H1 (cell line): ENCODE results near the gene TWF2. TPM values are rescaled to one million over a fixed set of nuclear protein-coding genes. Genes with fewer than 3 reads are reported as not detected.

Experiments used
- polyA plus RNA-seq, 7 experiments: library from polyadenylated mRNA; depleted of rRNA in 3 of 7; stranded (reverse) in 5 of 7; unstranded in 2 of 7; fragments of >200 nt in 5 of 7; fragments of 200-250 nt in 2 of 7; gene quantifications; 1 replicate in 5 of 7; 2 replicates in 1 of 7; 4 replicates in 1 of 7; pipeline versions ENCODE4 v1.2.1 to v1.2.3, GENCODE V29; 2011 to 2013; ENCODE audit warnings: missing spikeins in 2 of 7, mixed read lengths in 2 of 7
- total RNA-seq: library from RNA; stranded (reverse); fragmentation: NEBNext Ultra II Directional; extraction: Animal tissue kit (Norgen Biotek cat#: 25700); gene quantifications from 2 replicates; pipeline ENCODE4 v1.2.1, GENCODE V29; 2021
- TF ChIP-seq, protein P1 (sequence below): fragments of 300-600 bp; sonication (generic); IDR thresholded peaks from 2 replicates; pipeline ENCODE4 v1.7.1; 2012; ENCODE audit warnings: low read length, moderate library complexity, mild to moderate bottlenecking, inconsistent platforms; ENCODE audit not compliant: insufficient replicate concordance

The TWF2 gene
- total and polyA plus RNA-seq, 2 of the 8 experiments (the other 6 are each of a cell fraction or from before 2014, with no cell fraction given): 65.2 to 90.4 TPM

DNA sequence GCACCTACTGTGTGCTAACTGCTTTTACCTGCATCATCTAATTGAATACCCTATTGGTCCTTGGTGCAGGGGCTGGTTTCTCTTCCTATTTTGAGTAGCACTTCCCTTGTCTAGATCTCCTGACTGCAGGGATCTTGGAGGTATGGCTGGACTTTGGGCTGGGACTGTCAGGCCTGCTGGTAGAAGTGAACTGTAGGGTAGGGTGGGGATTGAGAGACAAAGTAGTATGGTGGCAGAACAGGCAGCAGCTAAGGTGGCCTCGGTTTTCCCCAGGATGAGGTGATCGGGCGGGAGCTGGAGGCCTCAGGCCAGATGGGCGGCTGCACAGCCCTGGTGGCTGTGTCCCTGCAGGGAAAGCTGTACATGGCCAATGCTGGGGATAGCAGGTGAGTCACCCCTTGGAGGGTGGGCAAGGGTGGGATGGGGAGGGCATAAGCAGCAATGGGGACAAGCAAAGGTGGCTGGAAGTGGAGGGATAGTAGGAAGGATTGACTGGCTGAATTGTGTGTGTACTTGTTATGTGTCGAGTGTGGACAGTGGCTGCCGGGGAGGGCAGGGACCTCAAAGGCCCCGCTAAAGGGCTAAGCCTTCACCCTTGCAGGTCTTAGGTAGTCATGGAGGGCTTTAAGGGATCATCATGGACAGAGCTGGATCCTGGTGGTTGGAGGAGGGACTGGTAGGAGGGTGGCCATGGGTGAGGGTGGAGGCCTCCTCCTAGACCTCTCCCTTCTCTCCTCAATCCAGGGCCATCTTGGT, 8.6 kb upstream of the TWF2 start (continued):
- TF ChIP-seq, protein P1, sequence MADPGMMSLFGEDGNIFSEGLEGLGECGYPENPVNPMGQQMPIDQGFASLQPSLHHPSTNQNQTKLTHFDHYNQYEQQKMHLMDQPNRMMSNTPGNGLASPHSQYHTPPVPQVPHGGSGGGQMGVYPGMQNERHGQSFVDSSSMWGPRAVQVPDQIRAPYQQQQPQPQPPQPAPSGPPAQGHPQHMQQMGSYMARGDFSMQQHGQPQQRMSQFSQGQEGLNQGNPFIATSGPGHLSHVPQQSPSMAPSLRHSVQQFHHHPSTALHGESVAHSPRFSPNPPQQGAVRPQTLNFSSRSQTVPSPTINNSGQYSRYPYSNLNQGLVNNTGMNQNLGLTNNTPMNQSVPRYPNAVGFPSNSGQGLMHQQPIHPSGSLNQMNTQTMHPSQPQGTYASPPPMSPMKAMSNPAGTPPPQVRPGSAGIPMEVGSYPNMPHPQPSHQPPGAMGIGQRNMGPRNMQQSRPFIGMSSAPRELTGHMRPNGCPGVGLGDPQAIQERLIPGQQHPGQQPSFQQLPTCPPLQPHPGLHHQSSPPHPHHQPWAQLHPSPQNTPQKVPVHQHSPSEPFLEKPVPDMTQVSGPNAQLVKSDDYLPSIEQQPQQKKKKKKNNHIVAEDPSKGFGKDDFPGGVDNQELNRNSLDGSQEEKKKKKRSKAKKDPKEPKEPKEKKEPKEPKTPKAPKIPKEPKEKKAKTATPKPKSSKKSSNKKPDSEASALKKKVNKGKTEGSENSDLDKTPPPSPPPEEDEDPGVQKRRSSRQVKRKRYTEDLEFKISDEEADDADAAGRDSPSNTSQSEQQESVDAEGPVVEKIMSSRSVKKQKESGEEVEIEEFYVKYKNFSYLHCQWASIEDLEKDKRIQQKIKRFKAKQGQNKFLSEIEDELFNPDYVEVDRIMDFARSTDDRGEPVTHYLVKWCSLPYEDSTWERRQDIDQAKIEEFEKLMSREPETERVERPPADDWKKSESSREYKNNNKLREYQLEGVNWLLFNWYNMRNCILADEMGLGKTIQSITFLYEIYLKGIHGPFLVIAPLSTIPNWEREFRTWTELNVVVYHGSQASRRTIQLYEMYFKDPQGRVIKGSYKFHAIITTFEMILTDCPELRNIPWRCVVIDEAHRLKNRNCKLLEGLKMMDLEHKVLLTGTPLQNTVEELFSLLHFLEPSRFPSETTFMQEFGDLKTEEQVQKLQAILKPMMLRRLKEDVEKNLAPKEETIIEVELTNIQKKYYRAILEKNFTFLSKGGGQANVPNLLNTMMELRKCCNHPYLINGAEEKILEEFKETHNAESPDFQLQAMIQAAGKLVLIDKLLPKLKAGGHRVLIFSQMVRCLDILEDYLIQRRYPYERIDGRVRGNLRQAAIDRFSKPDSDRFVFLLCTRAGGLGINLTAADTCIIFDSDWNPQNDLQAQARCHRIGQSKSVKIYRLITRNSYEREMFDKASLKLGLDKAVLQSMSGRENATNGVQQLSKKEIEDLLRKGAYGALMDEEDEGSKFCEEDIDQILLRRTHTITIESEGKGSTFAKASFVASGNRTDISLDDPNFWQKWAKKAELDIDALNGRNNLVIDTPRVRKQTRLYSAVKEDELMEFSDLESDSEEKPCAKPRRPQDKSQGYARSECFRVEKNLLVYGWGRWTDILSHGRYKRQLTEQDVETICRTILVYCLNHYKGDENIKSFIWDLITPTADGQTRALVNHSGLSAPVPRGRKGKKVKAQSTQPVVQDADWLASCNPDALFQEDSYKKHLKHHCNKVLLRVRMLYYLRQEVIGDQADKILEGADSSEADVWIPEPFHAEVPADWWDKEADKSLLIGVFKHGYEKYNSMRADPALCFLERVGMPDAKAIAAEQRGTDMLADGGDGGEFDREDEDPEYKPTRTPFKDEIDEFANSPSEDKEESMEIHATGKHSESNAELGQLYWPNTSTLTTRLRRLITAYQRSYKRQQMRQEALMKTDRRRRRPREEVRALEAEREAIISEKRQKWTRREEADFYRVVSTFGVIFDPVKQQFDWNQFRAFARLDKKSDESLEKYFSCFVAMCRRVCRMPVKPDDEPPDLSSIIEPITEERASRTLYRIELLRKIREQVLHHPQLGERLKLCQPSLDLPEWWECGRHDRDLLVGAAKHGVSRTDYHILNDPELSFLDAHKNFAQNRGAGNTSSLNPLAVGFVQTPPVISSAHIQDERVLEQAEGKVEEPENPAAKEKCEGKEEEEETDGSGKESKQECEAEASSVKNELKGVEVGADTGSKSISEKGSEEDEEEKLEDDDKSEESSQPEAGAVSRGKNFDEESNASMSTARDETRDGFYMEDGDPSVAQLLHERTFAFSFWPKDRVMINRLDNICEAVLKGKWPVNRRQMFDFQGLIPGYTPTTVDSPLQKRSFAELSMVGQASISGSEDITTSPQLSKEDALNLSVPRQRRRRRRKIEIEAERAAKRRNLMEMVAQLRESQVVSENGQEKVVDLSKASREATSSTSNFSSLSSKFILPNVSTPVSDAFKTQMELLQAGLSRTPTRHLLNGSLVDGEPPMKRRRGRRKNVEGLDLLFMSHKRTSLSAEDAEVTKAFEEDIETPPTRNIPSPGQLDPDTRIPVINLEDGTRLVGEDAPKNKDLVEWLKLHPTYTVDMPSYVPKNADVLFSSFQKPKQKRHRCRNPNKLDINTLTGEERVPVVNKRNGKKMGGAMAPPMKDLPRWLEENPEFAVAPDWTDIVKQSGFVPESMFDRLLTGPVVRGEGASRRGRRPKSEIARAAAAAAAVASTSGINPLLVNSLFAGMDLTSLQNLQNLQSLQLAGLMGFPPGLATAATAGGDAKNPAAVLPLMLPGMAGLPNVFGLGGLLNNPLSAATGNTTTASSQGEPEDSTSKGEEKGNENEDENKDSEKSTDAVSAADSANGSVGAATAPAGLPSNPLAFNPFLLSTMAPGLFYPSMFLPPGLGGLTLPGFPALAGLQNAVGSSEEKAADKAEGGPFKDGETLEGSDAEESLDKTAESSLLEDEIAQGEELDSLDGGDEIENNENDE: no peak
